Astrocyte (in vitro differentiated cells and primary cell): ENCODE data around the gene SLC9A3.

Experiments
- CTCF ChIP-seq: IDR thresholded peaks from 2 replicates; pipeline ENCODE4 v1.5.1; 2011; ENCODE audit warnings: low read depth, mild to moderate bottlenecking, inconsistent platforms, low read length, moderate library complexity; ENCODE audit not compliant: insufficient read depth
- EZH2 ChIP-seq: IDR thresholded peaks from 2 replicates; pipeline ENCODE4 v1.6.1; 2012; ENCODE audit warnings: mild to moderate bottlenecking, low read length, inconsistent platforms; ENCODE audit not compliant: insufficient read depth

DNA sequence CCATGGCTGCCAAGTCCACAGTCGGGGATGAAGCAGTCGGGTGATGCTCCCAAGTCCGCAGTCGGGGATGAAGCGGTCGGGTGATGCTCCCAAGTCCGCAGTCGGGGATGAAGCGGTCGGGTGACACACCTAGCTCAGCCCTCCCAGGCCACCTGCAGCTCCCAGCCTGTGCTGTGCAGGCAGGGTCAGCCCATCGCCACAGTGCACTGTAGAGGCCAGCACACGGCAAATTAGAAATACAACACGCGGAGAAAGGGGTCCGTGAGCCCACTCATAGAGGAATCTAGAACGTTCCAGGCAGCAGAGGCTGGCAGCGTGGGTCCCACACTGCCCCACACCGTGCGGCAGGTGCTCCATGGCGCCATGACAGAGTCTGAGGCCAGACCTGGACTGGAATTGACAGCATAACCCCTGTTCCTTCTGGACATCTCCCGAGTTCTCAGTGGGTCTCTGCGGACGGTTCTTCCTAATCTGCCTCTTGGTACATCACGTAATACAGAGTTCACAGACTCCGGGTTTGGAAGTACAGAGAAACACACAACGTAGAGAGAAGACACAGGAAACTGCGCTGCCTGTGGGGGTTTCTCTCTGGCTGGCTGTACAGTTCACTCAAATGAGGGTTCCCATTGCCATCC is 89.0 kb downstream of the SLC9A3 start:
- TF ChIP-seq CTCF (no peak), EZH2 (no peak)
